IMR-90 (cell line): Measurements from ENCODE around the gene METRNL. TPM values are rescaled to one million over a fixed set of nuclear protein-coding genes. Genes with fewer than 3 reads are reported as not detected.

ENCODE experiments used
- ATAC-seq: fragments of 200-7000 bp; cut with Tn5 transposase; 2 replicates; pipeline ENCODE4 v1.9.1; 2020; ENCODE audit warnings: low read depth, mild to moderate bottlenecking, moderate library complexity
- BruUV-seq: library from RNA; stranded (reverse); fragments of 400-500 nt; replicated peaks from 2 replicates; lab custom pipeline; 2021; lab: Mats Ljungman, UMichigan
- CTCF ChIA-PET: fragments of 300-600 bp; formaldehyde crosslinking; extraction: SDS; loops from one replicate; lab custom pipeline; 2021; ENCODE audit warnings: antibody characterized with exemption; lab: Yijun Ruan, JAX
- POLR2A ChIA-PET: fragments of 300-600 bp; sonication (Branson Sonifier 250); formaldehyde crosslinking; loops from one replicate; lab custom pipeline; 2022; ENCODE audit warnings: antibody characterized with exemption; ENCODE audit not compliant: unreplicated experiment; lab: Charles Lee
- DNase-seq: peaks from one replicate; pipeline ENCODE4 v3.0.0; 2013
- H2AFZ ChIP-seq: replicated peaks from 2 replicates; pipeline ENCODE3; 2013; ENCODE audit warnings: low read length, mild to moderate bottlenecking; ENCODE audit not compliant: poor library complexity
- H2AK5ac ChIP-seq: 2 replicates; pipeline ENCODE4 v1.6.1; 2013; ENCODE audit warnings: low read depth, low read length, inconsistent platforms
- H2AK9ac ChIP-seq: replicated peaks from 2 replicates; pipeline ENCODE3; 2013; ENCODE audit warnings: mild to moderate bottlenecking, low read depth, low read length, moderate library complexity; ENCODE audit not compliant: poor library complexity
- H2BK120ac ChIP-seq: 2 replicates; pipeline ENCODE4 v1.6.1; 2013; ENCODE audit warnings: low read depth, low read length, inconsistent platforms
- H2BK15ac ChIP-seq: 3 replicates; pipeline ENCODE4 v1.6.1; 2013; ENCODE audit warnings: low read depth, low read length, inconsistent platforms
- H2BK20ac ChIP-seq: 2 replicates; pipeline ENCODE4 v1.6.1; 2013; ENCODE audit warnings: low read depth, mild to moderate bottlenecking, inconsistent platforms, low read length, moderate library complexity
- H2BK5ac ChIP-seq: 2 replicates; pipeline ENCODE4 v1.6.1; 2013; ENCODE audit warnings: mild to moderate bottlenecking, low read depth, low read length, inconsistent platforms; ENCODE audit not compliant: poor library complexity, severe bottlenecking
- H3K14ac ChIP-seq: replicated peaks from 2 replicates; pipeline ENCODE4 v1.6.1; 2013; ENCODE audit warnings: low read depth, low read length, inconsistent platforms
- H3K18ac ChIP-seq: 2 replicates; pipeline ENCODE4 v1.6.1; 2013; ENCODE audit warnings: low read depth, low read length, control low read depth
- H3K23ac ChIP-seq: 2 replicates; pipeline ENCODE4 v1.6.1; 2013; ENCODE audit warnings: low read depth, low read length, inconsistent platforms
- H3K27ac ChIP-seq: 2 replicates; pipeline ENCODE4 v1.5.1; 2013; ENCODE audit warnings: mild to moderate bottlenecking, control low read depth, low read length; ENCODE audit not compliant: insufficient read depth
- H3K27me3 ChIP-seq: 2 replicates; pipeline ENCODE4 v1.6.1; 2013; ENCODE audit warnings: low read length; ENCODE audit not compliant: control insufficient read depth, insufficient read depth
- H3K36me3 ChIP-seq: 2 replicates; pipeline ENCODE4 v1.6.1; 2013; ENCODE audit warnings: low read length, mixed read lengths; ENCODE audit not compliant: control insufficient read depth, insufficient read depth
- H3K4ac ChIP-seq: 2 replicates; pipeline ENCODE4 v1.6.1; 2013; ENCODE audit warnings: low read depth, low read length, inconsistent platforms
- H3K4me1 ChIP-seq: 2 replicates; pipeline ENCODE4 v1.6.1; 2013; ENCODE audit warnings: low read length, mixed read lengths; ENCODE audit not compliant: control insufficient read depth, insufficient read depth
- H3K4me2 ChIP-seq: 2 replicates; pipeline ENCODE4 v1.6.1; 2013; ENCODE audit warnings: low read depth, mild to moderate bottlenecking, control low read depth, low read length, moderate library complexity
- H3K4me3 ChIP-seq: 2 replicates; pipeline ENCODE4 v1.5.1; 2013; ENCODE audit warnings: low read depth, mild to moderate bottlenecking, control low read depth, low read length, moderate library complexity; ENCODE audit not compliant: insufficient read depth
- H3K56ac ChIP-seq: 2 replicates; pipeline ENCODE4 v1.6.1; 2013; ENCODE audit warnings: low read length, inconsistent platforms; ENCODE audit not compliant: insufficient read depth; ENCODE audit errors: extremely low read depth
- H3K79me1 ChIP-seq, 2 experiments: 2 replicates each; pipeline ENCODE4 v1.6.1; 2013; ENCODE audit warnings: low read length in 2 of 2, inconsistent platforms in 1 of 2, low read depth in 1 of 2
- H3K9ac ChIP-seq: 2 replicates; pipeline ENCODE4 v1.6.1; 2013; ENCODE audit warnings: low read depth, low read length, control low read depth
- H3K9me1 ChIP-seq: 2 replicates; pipeline ENCODE4 v1.6.1; 2013; ENCODE audit warnings: low read length, inconsistent platforms; ENCODE audit not compliant: insufficient read depth
- H3K9me3 ChIP-seq: 2 replicates; pipeline ENCODE4 v1.6.1; 2013; ENCODE audit warnings: low read length; ENCODE audit not compliant: control insufficient read depth, insufficient read depth
- H4K20me1 ChIP-seq: 2 replicates; pipeline ENCODE4 v1.6.1; 2013; ENCODE audit warnings: low read length, inconsistent platforms; ENCODE audit not compliant: insufficient read depth
- H4K5ac ChIP-seq: 2 replicates; pipeline ENCODE4 v1.6.1; 2013; ENCODE audit warnings: mild to moderate bottlenecking, low read depth, low read length, control low read depth
- H4K8ac ChIP-seq, 2 experiments: 2 replicates each; pipeline ENCODE4 v1.6.1; 2013; ENCODE audit warnings: low read depth in 2 of 2, low read length in 2 of 2, control low read depth in 1 of 2, inconsistent platforms in 1 of 2
- H4K91ac ChIP-seq: 2 replicates; pipeline ENCODE4 v1.6.1; 2013; ENCODE audit warnings: low read depth, low read length, inconsistent platforms; ENCODE audit not compliant: insufficient read depth
- BHLHE40 ChIP-seq: fragments of 150-350 bp; IDR thresholded peaks from 2 replicates; pipeline ENCODE4 v1.6.1; 2016; ENCODE audit warnings: mild to moderate bottlenecking, low read depth, low read length
- CEBPB ChIP-seq: IDR thresholded peaks from 2 replicates; pipeline ENCODE4 v1.6.1; 2012; ENCODE audit warnings: low read depth, low read length, improper control_type of control experiment
- CHD1 ChIP-seq: IDR thresholded peaks from 2 replicates; pipeline ENCODE4 v1.6.1; 2012; ENCODE audit warnings: low read depth, low read length, improper control_type of control experiment
- FOS ChIP-seq: fragments of 150-350 bp; IDR thresholded peaks from 2 replicates; pipeline ENCODE4 v1.6.1; 2016; ENCODE audit warnings: low read depth, low read length
- MAFK ChIP-seq: IDR thresholded peaks from 2 replicates; pipeline ENCODE4 v1.6.1; 2012; ENCODE audit warnings: low read depth, low read length, improper control_type of control experiment
- MAZ ChIP-seq: IDR thresholded peaks from 2 replicates; pipeline ENCODE4 v1.6.1; 2012; ENCODE audit warnings: low read depth, mild to moderate bottlenecking, low read length, improper control_type of control experiment, moderate library complexity, borderline replicate concordance
- MXI1 ChIP-seq: IDR thresholded peaks from 2 replicates; pipeline ENCODE4 v1.6.1; 2012; ENCODE audit warnings: low read depth, mild to moderate bottlenecking, low read length, moderate library complexity, borderline replicate concordance
- NFE2L2 ChIP-seq: fragments of 150-350 bp; IDR thresholded peaks from 2 replicates; pipeline ENCODE4 v1.6.1; 2016; ENCODE audit warnings: low read depth, mild to moderate bottlenecking, low read length
- POLR2A ChIP-seq: IDR thresholded peaks from 2 replicates; pipeline ENCODE4 v1.6.1; 2012; ENCODE audit warnings: mild to moderate bottlenecking, low read depth, low read length
- RAD21 ChIP-seq: IDR thresholded peaks from 2 replicates; pipeline ENCODE4 v1.6.1; 2012; ENCODE audit warnings: low read length, improper control_type of control experiment
- RCOR1 ChIP-seq: IDR thresholded peaks from 2 replicates; pipeline ENCODE4 v1.6.1; 2012; ENCODE audit warnings: mild to moderate bottlenecking, low read length, improper control_type of control experiment; ENCODE audit not compliant: insufficient replicate concordance
- RFX5 ChIP-seq: IDR thresholded peaks from 2 replicates; pipeline ENCODE4 v1.8.0; 2012; ENCODE audit warnings: low read depth, mild to moderate bottlenecking, low read length, moderate library complexity
- SMC3 ChIP-seq: fragments of 150-350 bp; IDR thresholded peaks from 2 replicates; pipeline ENCODE4 v1.6.1; 2016; ENCODE audit warnings: low read depth, mild to moderate bottlenecking, antibody characterized with exemption, low read length, moderate library complexity
- WGBS, 2 experiments: methylation state at CpG; one replicate each; pipeline versions ENCODE4 v1.1.5 to v1.1.7; 2013; ENCODE audit warnings: missing lambda C conversion rate in 2 of 2; ENCODE audit not compliant: insufficient read length in 1 of 2; ENCODE audit errors: extremely low coverage in 2 of 2; 5-methylcytosine and 5-hydroxymethylcytosine counted together
- dilution Hi-C: fragments of 300-500 bp; cut with HindIII; formaldehyde crosslinking; loops from one replicate; pipeline ENCODE4 v1.14.3; 2018; ENCODE audit warnings: low sequenced_read_pairs; ENCODE audit not compliant: unreplicated experiment
- in situ Hi-C: fragments of 300-500 bp; cut with MboI; formaldehyde crosslinking; loops from 3 replicates; pipeline ENCODE4 v1.14.3; 2019; ENCODE audit warnings: low sequenced_read_pairs, inconsistent platforms, mixed read lengths
- intact Hi-C: fragments of 100-400 bp; cut with micrococcal nuclease; formaldehyde crosslinking; loops from 2 replicates; pipeline ENCODE4 v1.10.0; 2022
- polyA plus RNA-seq, 3 experiments: library from polyadenylated mRNA; depleted of rRNA; stranded (reverse); fragments of >200 nt; gene quantifications; 2 replicates each; pipeline ENCODE4 v1.2.3, GENCODE V29; 2012; ENCODE audit warnings: low replicate concordance in 1 of 3
- total RNA-seq: library from RNA; depleted of rRNA; stranded (reverse); fragments of >200 nt; gene quantifications from 2 replicates; pipeline ENCODE4 v1.2.3, GENCODE V29; 2012
- TF ChIP-seq, protein P1 (sequence below): conservative IDR thresholded peaks from 2 replicates; pipeline ENCODE4 v1.5.1; 2012; ENCODE audit warnings: mild to moderate bottlenecking, low read depth, low read length, improper control_type of control experiment
- TF ChIP-seq, protein P2 (sequence below): fragments of 150-350 bp; IDR thresholded peaks from 2 replicates; pipeline ENCODE4 v1.6.1; 2016; ENCODE audit warnings: low read depth, mild to moderate bottlenecking, low read length, moderate library complexity, borderline replicate concordance
- TF ChIP-seq, protein P3 (sequence below): fragments of 150-350 bp; IDR thresholded peaks from 2 replicates; pipeline ENCODE4 v1.6.1; 2017; ENCODE audit warnings: mild to moderate bottlenecking, antibody characterized with exemption, low read length, low read depth

METRNL gene
- total and polyA plus RNA-seq, 2 of the 4 experiments (the other 2 are of a cell fraction) = 17.9 to 48.2 TPM

DNA sequence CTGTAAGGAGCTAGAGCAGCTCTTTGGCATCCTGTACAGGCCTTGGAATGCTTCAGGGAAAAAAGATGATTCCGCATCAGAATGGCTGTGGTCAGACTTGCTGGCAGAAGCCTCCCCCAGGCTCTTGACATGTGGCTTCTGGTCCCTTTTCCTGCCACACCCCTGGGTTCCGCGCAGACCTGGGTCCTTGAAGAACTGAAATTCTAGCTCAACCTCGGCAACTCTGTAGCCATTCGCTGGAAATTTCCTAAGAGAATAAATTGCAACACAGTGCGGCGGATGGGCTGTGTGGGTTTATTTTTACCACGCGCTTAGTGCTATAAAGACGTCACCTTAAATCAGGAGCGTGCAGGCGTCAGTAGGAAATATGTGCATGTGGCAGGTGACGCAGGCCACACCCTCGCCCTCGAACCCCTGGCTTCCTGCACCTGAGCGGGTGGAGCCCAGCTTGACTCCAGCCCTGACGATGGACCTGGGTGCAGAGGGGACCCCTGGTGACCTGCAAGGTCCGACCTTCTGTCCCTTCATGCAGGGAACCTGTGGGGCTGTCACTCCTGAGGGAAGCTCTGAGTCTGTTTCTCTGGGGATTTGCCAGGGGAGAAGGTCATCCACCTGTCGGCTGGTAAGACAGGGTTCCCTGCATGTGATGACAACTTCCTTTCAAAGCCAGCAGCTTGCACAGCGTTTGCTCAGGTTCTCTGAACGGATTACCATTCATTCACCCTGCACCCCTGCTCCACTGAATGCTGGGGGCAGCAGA lies 46.3 kb downstream of the METRNL start:
- H3K27me3 ChIP-seq = peaks cover 39% of the 10 kb centered on the region
- WGBS, 2 experiments = 84% methylated on average over 14 of the region's 21 CpGs; no CpG with 5 or more reads in 1 of the 2 experiments

More for the DNA sequence above, 46.3 kb downstream of the METRNL start:
- ChIA-PET POLR2A (no interaction called here), CTCF (interaction anchor here (0.6 kb wide), 1 partner anchor 15 kb away, joined by 3 read pairs; no protein-coding TSS in a partner anchor)
- Histone ChIP-seq H2BK120ac (no peak overlapping the region), H3K4ac (no peak overlapping the region), H3K36me3 (no peaks in the 10 kb centered on the region), H3K4me1 (no peaks in the 10 kb centered on the region), H2BK5ac (no peak overlapping the region), H2BK15ac (no peak overlapping the region), H3K18ac (no peak overlapping the region), H3K23ac (no peak overlapping the region), H3K56ac (no peak overlapping the region), H4K91ac (no peak overlapping the region), H2AFZ (no peak overlapping the region), H2AK9ac (no peak overlapping the region), H3K27ac (no peak overlapping the region), H3K9me3 (no peaks in the 10 kb centered on the region), H4K5ac (no peak overlapping the region), H3K9ac (no peak overlapping the region), H3K79me1 (no peaks in the 10 kb centered on the region), H2BK20ac (no peak overlapping the region), H4K20me1 (no peaks in the 10 kb centered on the region), H3K14ac (no peak overlapping the region), H2AK5ac (no peak overlapping the region), H3K4me2 (no peak overlapping the region), H3K4me3 (no peak overlapping the region), H3K9me1 (no peaks in the 10 kb centered on the region), H4K8ac (no peak overlapping the region)
- TF ChIP-seq RCOR1 (no peak), BHLHE40 (no peak), MAFK (no peak), CHD1 (no peak), POLR2A (no peak), MXI1 (no peak), RAD21 (no peak), NFE2L2 (no peak), RFX5 (no peak), SMC3 (no peak), FOS (no peak), MAZ (no peak), CEBPB (no peak)
- TF ChIP-seq, protein P1, sequence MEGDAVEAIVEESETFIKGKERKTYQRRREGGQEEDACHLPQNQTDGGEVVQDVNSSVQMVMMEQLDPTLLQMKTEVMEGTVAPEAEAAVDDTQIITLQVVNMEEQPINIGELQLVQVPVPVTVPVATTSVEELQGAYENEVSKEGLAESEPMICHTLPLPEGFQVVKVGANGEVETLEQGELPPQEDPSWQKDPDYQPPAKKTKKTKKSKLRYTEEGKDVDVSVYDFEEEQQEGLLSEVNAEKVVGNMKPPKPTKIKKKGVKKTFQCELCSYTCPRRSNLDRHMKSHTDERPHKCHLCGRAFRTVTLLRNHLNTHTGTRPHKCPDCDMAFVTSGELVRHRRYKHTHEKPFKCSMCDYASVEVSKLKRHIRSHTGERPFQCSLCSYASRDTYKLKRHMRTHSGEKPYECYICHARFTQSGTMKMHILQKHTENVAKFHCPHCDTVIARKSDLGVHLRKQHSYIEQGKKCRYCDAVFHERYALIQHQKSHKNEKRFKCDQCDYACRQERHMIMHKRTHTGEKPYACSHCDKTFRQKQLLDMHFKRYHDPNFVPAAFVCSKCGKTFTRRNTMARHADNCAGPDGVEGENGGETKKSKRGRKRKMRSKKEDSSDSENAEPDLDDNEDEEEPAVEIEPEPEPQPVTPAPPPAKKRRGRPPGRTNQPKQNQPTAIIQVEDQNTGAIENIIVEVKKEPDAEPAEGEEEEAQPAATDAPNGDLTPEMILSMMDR = no peak
- TF ChIP-seq, protein P2, sequence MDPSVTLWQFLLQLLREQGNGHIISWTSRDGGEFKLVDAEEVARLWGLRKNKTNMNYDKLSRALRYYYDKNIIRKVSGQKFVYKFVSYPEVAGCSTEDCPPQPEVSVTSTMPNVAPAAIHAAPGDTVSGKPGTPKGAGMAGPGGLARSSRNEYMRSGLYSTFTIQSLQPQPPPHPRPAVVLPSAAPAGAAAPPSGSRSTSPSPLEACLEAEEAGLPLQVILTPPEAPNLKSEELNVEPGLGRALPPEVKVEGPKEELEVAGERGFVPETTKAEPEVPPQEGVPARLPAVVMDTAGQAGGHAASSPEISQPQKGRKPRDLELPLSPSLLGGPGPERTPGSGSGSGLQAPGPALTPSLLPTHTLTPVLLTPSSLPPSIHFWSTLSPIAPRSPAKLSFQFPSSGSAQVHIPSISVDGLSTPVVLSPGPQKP = no peak
- TF ChIP-seq, protein P3, sequence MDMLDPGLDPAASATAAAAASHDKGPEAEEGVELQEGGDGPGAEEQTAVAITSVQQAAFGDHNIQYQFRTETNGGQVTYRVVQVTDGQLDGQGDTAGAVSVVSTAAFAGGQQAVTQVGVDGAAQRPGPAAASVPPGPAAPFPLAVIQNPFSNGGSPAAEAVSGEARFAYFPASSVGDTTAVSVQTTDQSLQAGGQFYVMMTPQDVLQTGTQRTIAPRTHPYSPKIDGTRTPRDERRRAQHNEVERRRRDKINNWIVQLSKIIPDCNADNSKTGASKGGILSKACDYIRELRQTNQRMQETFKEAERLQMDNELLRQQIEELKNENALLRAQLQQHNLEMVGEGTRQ = no peak
- DNase-seq (no peak), ATAC-seq (no peak)
- intact Hi-C loops = no loop called here
- BruUV-seq = no TSS peak
- dilution Hi-C loops = no loop called here
- in situ Hi-C loops = no loop called here
